Activated CD4-positive, alpha-beta T cell treated with anti-CD3 and anti-CD28 coated beads, Interleukin-2, amount 50 U/mL, for 16 hours (primary cell): ENCODE results near the gene RBBP8.

Experiments used
- DNase-seq: peaks from one replicate; pipeline ENCODE4 v3.0.0-alpha.2; 2020

Gene RBBP8

DNA sequence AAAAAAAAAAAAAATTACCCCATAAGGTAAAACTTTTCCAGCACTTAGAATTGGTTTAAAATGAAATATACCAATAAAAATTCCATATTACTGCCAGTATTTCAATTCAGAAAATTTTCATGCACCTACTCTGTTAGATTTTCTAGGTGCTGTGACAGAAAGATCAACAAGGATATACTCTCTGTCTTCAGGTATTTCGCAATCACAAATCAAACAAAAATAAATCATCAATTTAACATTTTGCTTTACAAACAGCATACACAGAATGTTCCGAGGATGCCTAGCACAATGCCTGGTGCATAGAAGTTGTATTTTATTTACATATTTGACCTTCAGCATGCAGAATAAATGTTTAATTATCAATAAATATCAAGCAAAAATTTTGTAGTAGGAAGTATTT, 66.5 kb downstream of the RBBP8 start:
- DNase-seq = no peak

DNA sequence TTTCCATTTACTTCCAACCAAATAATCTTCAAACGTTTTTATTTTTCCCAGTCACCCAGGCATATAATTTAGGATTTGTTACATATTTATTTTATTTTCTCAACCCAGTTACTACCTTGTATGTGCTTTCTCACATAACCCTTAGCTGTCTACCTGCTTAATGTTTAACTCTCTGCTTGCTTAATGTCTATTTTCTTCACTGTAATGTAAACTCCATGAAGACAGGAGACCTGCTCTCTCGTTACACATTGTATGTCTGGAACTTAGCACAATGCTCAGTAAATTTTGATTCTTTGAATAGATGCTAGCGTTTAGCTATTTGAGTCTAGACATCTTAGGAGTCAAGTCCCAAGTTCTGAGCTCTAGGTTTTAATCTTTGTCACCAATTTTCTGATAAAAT, 70.2 kb downstream of the RBBP8 start:
- DNase-seq = no peak

DNA sequence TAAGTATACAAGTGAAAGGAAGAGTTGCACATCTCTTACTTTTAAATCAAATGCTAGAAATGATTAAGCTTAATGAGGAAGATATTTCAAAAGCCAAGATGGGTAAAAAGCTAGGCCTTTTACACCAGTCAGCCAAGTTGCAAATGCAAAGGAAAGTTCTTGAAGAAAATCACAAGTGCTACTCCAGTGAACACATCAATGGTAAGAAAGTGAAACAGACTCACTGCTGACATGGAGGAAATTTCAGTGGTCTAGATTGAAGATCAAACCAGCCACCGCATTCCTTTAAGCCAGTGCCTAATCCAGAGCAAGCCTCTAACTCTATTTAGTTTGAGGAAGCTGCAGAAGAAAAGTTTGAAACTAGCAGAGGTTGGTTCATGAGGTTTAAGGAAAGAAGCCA, 79.1 kb downstream of the RBBP8 start:
- no peak for DNase-seq

DNA sequence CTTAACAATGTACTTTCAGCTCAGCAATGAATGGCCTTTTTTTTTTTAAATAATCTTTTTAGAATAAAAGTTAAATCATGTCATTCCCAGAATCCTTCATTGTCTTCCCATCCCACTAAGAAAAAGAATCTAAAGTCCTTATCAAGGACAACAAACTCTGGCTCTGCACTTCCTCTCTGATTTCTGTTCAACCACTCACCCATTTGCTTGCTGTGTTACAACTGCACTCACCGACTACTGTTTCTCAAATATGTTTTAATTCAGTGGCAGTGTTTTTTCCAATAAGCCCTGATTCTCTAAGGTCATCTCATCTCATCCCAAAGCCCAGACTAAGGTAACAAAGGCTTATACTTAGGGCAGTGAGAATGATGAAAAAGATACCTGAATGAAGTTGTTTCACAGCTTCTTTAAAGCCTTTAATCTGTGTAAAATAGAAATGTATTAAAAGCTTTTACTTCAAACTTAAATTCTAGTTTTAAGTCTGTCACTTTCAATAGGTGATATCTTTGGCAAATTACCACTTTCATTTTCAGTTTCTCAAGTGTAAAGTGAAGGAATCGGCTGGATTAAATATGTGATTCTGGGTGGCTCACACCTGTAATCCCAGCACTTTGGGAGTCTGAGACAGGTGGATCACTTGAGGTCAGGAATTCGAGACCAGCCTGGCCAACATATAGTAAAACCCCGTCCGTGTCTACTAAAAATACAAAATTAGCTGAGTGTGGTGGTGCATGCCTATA, 87.6 kb downstream of the RBBP8 start:
- DNase-seq = no peak

DNA sequence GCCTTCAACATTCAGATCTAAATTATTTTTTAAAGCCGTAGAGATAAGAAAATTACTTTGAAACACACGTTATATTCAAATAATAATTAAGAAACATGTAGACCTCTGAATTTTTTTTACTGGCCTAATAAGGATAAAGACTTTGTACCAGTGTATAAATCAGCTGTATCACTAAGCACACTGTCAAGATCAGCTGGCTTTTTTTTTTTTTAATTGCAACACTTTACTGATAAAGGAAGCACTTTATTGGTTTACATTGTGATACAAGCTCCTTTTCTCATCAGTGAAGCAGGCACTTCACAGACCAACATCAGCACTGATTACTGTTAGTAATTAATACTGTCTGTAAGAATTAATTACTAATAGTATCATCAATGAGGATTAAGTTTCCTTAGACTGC, 88.5 kb downstream of the RBBP8 start:
- DNase-seq = no peak

DNA sequence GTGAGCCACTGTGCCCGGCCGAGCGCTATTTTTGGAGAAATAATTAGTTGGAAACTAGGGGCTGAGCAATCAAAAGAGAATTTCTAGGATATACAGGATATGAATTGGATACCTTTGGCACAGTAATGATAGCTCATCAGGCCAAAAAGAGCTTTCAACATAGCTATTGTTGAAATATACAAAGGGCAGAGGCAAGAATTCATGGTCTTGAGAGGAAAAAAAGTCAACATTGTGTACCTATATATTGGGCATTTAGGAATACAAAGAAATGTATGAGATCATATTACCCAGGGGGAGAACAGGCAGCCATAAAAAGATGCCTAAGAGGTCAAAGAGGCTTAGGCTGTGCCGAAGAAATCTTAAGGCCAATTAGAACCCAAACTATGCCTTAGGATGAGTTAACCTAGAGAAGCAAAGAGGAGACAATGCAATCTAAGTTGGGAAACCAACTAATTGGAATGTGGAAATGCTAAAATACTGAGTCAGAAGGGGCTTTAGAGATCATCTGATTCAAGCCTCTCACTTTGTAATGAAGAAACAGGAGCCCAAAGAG, 99.0 kb downstream of the RBBP8 start:
- no peak for DNase-seq

DNA sequence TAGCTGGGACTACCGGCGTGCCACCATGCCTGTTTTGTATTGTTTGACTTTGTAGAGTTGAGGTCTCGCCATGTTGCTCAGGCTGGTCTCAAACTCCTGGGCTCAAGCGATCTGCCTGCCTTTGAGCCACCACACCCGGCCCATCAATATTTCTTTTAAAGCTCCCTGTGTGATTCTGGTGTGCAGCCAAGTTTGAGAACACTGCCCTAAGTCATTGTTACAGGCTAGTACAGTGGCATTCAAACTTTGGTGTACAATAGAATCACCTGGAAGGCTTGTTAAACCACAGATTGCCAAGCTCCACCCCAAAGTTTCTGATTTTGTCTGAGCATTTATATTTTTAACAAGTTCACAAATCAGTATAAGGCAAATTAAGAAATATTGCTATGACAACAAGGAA, 99.9 kb downstream of the RBBP8 start:
- DNase-seq = no peak

DNA sequence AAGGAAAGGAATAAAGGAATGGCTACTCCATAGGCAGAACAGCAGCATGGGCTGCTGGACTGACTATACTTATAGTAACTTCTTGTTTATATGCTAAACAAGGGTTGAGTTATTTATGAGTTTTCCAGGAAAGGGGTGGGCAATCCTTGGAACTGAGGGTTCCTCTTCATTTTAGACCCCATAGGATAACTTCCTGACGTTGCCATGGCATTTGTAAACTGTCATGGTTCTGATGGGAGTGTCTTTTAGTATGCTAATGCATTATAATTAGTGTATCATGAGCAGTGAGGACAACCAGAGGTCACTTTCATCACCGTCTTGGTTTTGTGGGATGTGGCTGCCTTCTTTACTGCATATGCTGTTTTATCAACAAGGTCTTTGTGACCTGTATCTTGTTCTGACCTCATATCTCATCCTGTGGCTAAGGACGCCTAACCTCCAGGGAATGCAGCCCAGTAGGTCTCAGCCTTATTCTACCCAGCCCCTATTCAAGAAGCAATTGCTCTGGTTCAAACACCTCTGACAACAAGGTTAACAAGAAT, 103.6 kb downstream of the RBBP8 start:
- DNase-seq = no peak

DNA sequence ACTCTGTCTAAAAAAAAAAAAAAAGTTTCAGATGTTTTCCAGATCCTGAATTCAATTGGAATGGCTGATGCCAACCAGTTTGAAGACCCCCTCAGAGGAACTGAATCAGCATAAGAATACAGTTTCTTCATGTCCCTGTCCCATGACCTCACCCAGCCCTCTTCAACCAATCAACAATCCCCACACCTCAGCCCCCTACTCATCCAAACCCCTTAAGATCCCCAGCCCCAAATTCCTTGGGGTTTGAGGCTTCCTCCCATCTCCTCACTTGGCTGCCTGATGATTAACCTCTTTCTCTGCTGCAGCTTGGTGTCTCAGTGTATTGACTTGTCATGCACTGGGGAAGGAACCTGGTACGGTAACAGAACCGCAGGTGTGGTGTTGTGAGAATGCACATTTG, 104.5 kb downstream of the RBBP8 start:
- DNase-seq = no peak

DNA sequence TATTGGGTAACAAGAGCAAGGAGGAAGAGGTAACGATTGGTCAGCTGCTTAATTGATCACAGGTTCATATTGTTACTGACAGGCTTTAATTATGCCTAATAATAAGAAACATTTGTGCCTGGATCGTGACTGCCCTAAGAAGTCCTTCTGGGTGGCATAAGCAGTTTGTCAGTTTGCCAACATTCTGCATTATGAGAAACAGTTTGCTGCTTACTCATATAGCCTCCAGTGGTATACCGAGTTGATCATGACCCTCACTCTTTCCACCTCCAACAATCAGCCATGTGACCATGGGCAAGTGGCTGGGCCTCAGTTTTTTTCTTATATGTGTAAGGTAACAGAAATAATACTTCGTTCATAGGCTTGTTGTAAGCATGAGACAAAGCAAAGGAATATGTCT, 105.6 kb downstream of the RBBP8 start:
- DNase-seq = no peak

DNA sequence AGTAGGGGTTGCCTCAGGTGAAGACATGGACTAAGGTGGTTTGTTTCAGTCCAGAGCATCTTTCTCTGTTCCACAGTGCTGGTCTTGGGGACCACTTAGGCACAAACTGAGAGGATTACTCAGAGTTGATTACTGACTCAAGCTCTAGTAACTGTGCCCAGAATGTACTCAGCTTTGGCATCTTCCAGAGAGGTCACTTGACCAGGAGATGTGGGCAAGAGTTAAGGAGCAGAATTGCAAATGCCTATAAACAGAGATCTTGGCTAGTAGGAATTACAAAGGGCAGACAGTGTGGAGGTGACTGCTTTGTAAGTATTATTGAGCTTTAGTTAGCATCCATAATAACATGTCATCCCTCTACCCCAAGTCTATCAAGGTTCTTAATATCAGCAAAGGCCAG, 109.0 kb downstream of the RBBP8 start:
- no peak for DNase-seq

DNA sequence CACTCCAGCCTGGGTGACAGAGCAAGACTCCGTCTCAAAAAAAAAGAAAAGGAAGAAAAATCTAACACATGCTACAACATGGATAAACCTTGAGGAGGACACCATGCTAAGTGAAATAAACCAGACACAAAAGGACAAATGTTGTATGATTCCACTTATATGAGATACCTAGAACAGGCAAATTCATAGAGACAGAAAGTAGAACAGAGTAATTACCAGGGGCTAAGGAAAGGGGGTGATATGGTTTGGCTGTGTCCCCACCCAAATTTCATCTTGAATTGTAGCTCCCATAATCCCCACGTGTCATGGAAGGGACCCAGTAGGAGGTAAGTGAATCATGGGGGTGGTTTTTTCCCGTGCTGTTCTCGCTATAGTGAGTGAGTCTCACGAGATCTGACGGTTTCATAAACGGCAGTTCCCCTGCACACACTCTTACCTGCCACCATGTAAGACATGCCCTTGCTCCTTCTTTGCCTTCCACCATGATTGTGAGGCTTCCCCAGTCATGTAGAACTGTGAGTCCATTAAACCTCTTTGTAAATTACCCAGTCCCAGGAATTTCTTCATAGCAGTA, 110.8 kb downstream of the RBBP8 start:
- DNase-seq = no peak

DNA sequence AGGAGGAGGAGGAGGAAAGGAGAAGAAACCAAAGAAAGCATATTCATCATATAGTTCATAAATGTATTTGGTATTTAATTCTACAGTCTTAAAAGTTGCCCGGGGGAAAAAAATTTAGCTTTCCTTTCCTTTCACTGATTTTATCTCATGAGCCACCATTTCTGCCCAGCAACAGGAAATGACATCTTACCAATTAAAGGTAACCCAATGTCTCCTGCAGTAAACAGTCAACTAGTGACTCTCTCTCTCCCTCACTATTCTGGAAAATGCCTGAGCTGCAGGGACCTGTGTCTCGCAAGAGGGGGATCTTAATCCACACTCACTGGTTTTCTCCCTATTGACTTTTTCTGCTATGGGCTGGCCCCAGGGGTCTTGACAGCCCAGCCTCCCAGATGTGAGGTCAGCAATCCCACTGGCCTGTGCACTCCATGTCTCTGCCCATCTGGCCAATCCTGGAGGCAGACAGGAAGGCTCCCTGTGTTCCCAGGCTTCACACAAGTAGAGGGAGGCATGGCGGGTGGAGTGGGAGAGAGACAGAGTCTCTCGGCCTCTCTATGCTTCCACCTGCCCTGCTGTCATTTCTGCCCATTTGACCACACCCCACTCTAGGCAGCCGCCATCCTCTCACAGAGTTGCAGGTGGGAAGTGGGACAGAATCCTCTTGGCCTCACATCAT, 116.7 kb downstream of the RBBP8 start:
- DNase-seq = no peak

DNA sequence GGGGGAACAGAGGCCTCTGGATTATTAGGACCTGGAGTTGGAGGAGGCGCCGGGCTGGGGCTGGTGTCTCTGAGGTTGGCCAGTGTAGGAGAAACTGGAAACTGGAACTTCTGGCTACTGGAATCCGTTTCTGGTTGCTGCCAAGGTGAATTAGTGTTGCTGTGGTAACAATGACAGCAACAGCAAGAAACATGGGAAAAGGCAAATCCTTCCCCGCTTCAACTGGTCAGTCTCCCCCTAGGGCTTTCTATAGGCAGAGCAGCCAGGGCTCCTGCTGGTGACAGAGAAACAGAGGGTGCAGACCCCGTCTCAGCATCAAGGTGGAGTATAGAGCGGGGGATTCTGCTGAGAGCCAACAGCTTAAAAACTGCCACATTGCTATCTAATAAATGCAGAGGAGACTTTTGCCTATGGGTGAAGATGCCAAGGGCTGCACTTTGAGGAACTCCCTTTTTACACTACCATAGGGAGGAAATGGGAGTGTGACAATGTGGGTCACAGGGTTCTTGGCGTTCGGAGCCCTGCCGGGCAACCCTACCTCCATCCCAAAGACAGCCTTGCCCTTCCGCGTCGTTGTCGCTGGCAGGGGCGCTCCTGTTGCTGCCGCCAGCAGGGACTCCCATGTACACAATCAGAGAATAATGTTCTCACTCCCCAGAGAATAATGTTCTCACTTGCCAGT, 120.8 kb downstream of the RBBP8 start:
- DNase-seq = no peak

DNA sequence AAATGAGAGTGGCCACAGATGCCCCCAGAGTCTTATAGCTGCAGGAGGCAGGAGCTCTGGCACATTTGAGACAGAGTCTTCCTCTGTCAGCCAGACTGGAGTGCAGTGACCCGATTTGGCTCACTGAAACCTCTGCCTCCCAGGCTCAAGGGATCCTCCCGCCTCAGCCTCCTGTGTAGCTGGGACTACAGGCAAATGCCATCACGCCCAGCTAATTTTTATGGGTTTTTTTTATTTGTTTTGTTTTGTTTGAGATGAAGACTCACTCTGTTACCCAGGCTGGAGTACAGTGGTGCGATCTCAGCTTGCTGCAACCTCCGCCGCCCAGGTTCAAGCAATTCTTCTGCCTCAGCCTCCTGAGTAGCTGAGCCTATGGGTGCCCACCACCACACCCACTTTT, 121.4 kb downstream of the RBBP8 start:
- DNase-seq = no peak

DNA sequence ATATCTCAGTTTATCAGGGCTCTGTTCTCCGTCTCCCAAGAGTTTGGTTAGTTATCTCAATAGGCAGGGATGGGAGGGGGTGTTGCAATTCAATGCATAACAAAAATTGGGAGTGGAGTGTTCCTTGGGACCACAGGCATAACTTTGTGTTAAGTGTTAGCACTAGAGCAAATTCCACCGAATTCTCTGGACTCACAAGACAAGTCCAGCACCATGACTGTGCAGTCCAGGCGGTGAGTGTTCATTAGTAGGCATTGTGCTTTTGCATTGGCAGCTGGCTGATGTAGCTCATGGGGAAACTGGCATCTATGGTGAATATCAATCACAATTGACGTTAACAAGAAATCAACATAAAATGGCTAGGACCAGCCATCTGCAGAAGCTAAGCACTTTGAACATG, 123.2 kb downstream of the RBBP8 start:
- no peak for DNase-seq

DNA sequence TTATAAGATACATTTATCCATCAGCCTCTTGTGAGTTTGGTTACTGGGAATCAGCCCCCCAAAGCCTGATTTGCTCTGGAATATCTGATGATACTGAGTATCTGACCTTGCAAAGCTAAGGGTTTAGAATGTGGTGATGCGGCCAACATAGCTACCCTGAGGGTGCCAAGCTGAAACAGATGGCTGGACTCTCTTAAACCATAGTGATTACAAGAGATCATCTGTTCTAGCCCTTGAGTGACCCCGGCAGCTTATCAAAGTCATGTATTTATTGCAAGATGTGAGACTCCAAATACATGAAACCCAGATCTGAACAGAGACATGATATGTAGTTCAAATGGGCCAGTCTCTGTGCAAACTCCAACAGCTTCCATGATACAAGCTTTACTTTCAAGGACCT, 124.0 kb downstream of the RBBP8 start:
- DNase-seq = no peak

DNA sequence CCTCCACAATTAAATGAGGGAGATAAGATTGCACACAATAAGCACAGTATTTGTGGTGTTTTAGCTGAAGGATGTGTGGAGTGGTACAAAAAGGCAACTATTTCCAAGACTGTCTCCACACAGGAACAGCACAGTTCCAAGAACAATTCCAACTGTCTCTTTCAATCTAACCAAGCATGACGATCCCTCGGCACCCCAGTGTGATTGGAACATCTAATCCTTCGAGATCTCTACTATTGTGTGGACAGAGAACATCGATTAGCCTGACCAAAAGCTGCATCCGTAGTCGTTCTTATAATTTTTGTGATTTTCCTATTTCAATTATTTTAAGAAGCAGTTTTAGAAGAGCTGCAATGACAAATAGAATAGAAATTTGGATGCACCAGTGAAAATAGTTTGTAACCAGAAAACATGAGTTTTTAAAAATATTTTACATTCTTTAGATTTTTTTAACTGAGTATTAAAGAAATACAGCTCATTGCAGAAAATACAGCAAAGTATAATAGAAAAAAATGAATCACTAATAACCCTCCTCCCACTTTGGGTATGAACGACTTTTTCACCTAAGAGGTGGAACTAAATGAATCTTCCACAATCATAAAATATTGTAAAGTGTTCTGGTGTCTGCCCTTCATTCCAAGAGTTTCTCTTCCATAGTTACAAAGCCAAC, 125.8 kb downstream of the RBBP8 start:
- DNase-seq = no peak

DNA sequence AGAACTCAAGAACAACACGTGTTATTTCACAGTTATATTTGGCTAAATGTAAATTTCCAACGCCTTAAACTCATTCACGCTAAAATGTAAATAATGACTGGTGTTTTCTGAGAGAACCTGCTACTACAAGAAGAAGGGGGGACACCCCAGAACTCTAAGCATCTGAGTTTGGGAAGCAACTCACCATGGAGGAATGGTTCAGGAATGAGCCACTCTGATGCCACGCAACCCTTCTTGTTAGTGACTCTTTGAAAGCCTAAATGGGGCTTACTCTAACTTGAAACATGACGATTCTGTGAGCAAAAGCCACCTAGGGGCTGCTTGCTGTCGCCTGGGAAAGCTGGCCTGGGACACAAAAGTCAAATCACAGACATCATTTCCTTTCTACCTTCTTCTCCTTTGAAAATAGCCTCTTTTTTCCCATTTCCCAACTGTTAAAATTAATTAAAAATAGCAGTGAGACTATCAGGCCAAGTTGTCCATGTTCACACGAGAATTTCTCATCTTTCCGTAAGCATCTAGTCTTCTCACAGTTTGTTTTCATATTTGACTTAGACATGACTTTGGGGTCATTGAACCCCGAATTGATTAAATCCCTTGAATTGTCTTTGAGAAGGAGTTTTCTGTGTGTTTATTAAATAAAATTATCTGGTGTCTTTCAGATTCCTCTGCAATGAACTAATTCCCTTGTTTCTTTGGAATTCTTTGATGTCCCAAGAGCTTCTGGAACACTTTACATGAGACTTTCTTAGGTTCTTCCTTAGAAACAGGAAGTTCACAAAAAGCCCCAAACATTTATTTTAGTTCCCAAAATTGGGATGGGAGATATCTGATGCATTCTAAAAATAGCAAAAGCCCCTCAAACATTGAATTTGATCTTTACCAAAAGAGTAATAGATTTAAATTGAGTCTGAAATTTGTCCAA, 126.7 kb downstream of the RBBP8 start:
- no peak for DNase-seq

DNA sequence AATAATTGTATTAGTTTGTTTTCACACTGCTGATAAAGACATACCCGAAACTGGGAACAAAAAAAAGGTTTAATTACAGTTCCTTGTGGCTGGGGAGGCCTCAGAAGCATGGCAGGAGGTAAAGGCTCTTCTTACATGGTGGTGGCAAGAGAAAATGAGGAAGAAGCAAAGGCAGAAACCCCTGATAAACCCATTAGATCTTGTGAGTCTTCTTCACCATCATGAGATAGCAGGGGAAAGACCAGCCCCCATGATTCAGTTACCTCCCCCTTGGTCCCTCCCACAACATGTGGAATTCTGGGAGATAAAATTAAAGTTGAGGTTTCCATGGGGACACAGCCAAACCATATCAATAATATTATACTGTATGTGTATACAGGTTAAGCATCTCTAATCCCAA, 128.9 kb downstream of the RBBP8 start:
- DNase-seq = no peak

DNA sequence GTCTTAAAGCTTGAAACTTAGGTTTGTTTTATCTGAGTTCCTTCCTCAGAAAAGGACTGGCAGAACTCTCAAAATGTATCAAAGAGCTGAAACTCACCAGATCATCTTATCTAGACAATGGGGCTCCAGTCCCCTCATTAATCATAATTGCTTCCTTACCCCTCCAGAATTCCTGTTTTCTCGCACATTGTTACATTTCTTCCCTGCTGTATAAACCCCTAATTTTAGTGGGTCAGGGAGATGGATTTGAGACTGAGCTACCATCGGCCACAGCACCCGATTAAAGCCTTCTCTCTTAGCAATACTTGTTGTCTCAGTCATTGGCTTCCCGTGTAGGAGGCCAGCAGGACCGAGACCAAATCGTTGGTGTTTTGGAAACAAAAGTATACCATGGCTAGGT, 130.4 kb downstream of the RBBP8 start:
- DNase-seq = no peak
